Testis (tissue), 2 donors: ENCODE measurements around the gene XIRP2.

Experiments used
- POLR2A ChIP-seq: fragments of 450-650 bp; IDR thresholded peaks from one replicate; pipeline ENCODE4 v1.6.1; 2017; ENCODE audit warnings: antibody characterized with exemption, mild to moderate bottlenecking, moderate library complexity
- TF ChIP-seq, protein P1 (sequence below), 3 experiments: fragments of 450-650 bp in 2 of 3; fragments of 200-600 bp in 1 of 3; sonication (generic) in 1 of 3; IDR thresholded peaks; one replicate each; pipeline ENCODE4 v1.5.1; 2016 to 2019; ENCODE audit warnings: antibody characterized with exemption in 3 of 3, mild to moderate bottlenecking in 2 of 3, moderate library complexity in 1 of 3

DNA sequence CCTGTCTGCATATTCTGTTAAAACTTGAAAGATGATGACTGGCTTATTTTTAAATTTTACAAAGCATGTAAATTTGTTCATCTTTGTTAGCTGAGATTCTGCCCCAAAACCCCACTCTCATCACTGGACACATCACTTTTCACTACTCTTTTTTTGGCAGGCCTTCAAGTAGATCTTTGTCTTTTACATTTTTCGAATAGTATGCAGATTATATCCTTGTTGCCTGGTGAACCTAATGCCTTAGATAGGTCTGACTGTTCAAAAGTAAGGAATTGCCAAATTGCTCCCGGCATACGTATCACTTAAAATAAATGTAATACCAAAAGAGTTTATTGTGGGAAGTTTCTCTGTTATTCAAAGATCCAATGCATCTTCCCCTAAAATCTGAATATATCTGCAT, 303.3 kb downstream of the XIRP2 start:
- TF ChIP-seq, protein P1, sequence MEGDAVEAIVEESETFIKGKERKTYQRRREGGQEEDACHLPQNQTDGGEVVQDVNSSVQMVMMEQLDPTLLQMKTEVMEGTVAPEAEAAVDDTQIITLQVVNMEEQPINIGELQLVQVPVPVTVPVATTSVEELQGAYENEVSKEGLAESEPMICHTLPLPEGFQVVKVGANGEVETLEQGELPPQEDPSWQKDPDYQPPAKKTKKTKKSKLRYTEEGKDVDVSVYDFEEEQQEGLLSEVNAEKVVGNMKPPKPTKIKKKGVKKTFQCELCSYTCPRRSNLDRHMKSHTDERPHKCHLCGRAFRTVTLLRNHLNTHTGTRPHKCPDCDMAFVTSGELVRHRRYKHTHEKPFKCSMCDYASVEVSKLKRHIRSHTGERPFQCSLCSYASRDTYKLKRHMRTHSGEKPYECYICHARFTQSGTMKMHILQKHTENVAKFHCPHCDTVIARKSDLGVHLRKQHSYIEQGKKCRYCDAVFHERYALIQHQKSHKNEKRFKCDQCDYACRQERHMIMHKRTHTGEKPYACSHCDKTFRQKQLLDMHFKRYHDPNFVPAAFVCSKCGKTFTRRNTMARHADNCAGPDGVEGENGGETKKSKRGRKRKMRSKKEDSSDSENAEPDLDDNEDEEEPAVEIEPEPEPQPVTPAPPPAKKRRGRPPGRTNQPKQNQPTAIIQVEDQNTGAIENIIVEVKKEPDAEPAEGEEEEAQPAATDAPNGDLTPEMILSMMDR (IDR thresholded peaks at IDR 0.05): no peak
- TF ChIP-seq POLR2A: no peak
